Measurements from ENCODE around the gene PLXNB2.
A peak's percentile ranks its signal among the peaks of the same experiment; 100 is the strongest.

Gene PLXNB2

DNA sequence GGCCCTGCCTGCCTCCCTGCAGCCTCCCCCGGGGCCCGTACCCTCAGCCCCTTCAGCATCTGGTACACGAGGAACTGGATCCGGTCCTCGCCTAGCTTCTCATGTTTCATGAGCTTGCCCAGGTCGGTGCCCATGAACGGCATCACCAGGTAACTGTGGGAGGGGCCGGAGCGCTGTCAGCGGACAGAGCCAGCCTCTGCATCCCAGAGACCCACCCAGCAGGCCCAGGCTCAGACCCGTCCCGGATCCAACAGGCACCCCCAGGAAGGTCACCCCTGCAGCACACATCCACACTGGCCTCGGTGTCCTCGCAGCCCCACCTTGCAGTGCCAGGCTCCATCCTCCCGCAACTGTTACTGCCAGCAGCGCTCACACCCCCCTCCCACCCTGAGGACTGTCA lies 50.4 kb downstream of the PLXNB2 start:
- DNase-seq (ENCODE audit: low spot score in 2 of 2) (no peak), ATAC-seq (replicated peaks; ENCODE audit: extremely low read depth, poor library complexity, severe bottlenecking) (no peak)
- peaks cover 2% of the 10 kb centered on the region for H3K27me3 Mint-ChIP-seq
- no peaks in the 10 kb centered on the region for H3K9me3 Mint-ChIP-seq
- H3K27ac Mint-ChIP-seq (ENCODE audit: low read depth): no peak overlapping the region
- no peak overlapping the region for H3K4me3 Mint-ChIP-seq
- H3K36me3 Mint-ChIP-seq (ENCODE audit: insufficient read depth): peaks cover 7% of the 10 kb centered on the region
- peaks cover 2% of the 10 kb centered on the region for H3K4me1 Mint-ChIP-seq

DNA sequence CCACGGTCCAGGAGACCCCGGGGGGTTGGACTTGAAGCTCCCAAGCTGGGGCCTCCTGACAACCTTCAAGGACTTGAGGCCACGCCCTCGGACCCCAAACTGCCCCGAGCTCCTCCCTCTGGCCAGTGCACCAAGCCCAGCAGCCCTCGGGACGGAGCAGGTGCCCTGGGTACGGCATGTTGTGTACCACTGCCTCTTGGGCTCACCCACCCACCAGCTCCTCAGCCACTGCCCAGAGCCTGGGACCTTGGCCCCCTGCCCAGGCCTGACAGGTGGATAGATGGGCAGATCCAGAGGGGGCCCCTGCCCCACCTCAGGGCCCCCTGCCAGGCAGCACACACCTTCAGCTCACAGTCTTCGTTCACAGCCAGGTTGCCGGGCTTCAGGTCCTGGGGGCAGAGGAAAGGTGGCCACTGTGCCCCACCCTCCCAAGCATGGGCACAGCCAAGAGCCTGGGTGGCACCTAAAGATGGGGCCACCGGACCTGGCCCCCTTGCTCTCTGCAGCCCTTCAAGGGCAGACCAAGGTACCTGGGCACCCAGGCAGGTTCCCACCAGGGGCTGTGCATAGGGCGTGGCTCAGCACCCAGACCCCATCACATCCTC lies 51.1 kb downstream of the PLXNB2 start:
- no peaks in the 10 kb centered on the region for H3K9me3 Mint-ChIP-seq
- no peak overlapping the region for H3K27ac Mint-ChIP-seq (ENCODE audit: low read depth)
- H3K27me3 Mint-ChIP-seq: no peaks in the 10 kb centered on the region
- no peak overlapping the region for H3K4me3 Mint-ChIP-seq
- peaks cover 7% of the 10 kb centered on the region for H3K36me3 Mint-ChIP-seq (ENCODE audit: insufficient read depth)
- DNase-seq (ENCODE audit: low spot score in 2 of 2) (no peak), ATAC-seq (replicated peaks; ENCODE audit: extremely low read depth, poor library complexity, severe bottlenecking) (no peak)
- no peaks in the 10 kb centered on the region for H3K4me1 Mint-ChIP-seq

DNA sequence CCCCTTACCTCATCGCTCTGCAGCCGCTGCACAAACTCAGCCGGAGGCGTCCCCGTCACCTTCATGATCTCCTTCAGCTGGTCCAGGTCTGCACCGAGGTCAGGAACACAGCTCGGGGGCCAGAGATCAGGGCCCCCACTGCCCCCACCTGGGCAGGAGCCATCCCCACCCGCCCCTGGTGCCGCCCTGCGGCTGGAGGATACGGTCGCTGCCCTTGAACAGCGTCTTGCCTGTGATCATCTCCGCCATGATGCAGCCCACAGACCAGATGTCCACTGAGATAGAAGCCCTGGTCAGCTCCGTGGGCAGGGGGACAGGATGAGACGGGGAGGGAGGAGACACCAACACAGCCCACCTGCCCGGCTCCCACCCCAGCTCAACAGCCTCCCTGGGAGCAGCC lies 51.8 kb downstream of the PLXNB2 start:
- peaks cover 7% of the 10 kb centered on the region for H3K36me3 Mint-ChIP-seq (ENCODE audit: insufficient read depth)
- no peaks in the 10 kb centered on the region for H3K27me3 Mint-ChIP-seq
- ATAC-seq (replicated peaks; ENCODE audit: extremely low read depth, poor library complexity, severe bottlenecking) (no peak), DNase-seq (ENCODE audit: low spot score in 2 of 2) (no peak)
- no peaks in the 10 kb centered on the region for H3K4me1 Mint-ChIP-seq
- no peak overlapping the region for H3K27ac Mint-ChIP-seq (ENCODE audit: low read depth)
- H3K9me3 Mint-ChIP-seq: no peaks in the 10 kb centered on the region
- H3K4me3 Mint-ChIP-seq: no peak overlapping the region

DNA sequence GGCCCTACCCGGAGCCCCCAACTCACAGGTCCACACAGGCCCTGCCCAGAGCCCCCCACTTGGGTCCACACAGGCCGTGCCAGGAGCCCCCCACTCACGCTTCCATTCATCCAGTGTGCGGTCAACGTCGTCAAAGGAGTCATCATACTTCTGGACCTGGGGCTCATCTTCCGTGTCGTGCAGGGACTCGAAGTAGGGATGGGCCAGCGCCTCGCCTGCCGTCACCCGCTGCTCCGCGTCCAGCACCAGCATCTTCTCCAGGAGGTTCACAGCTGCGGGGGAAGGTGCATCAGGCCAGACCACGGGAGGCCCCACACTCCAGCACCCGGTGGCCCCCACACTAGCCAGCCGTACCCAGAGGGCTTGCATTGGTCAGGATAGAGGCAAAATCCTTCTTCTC lies 52.3 kb downstream of the PLXNB2 start:
- peaks cover 10% of the 10 kb centered on the region for H3K36me3 Mint-ChIP-seq (ENCODE audit: insufficient read depth)
- no peak overlapping the region for H3K27ac Mint-ChIP-seq (ENCODE audit: low read depth)
- H3K27me3 Mint-ChIP-seq: no peaks in the 10 kb centered on the region
- H3K4me3 Mint-ChIP-seq: no peak overlapping the region
- H3K9me3 Mint-ChIP-seq: no peaks in the 10 kb centered on the region
- peaks cover 3% of the 10 kb centered on the region for H3K4me1 Mint-ChIP-seq
- DNase-seq (ENCODE audit: low spot score in 2 of 2): no peak
- no peak for ATAC-seq (replicated peaks; ENCODE audit: extremely low read depth, poor library complexity, severe bottlenecking)

DNA sequence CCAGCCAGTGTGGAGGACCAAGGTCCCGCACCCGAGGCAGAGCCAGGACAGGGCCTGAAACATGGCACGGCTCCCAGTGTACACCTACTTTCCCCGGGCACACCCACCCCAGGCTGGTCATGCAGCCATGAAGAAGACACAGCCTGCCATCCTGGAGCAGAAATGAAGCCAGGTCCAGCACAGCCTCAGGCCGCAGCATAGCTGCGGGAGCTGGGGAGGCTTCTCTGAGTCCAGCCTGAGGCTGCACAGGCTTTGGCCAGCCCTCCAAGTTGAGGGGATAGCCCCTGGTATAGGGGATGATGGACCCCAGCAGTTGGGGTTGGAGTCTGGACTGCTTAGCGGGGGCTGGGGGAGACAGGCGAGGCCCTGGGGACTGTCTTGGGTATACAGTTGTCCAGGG lies 53.5 kb downstream of the PLXNB2 start:
- ATAC-seq (replicated peaks; ENCODE audit: extremely low read depth, poor library complexity, severe bottlenecking): no peak
- peaks cover 8% of the 10 kb centered on the region for H3K4me1 Mint-ChIP-seq
- H3K27ac Mint-ChIP-seq (ENCODE audit: low read depth): peak overlapping the region; percentile 32
- H3K27me3 Mint-ChIP-seq: no peaks in the 10 kb centered on the region
- H3K9me3 Mint-ChIP-seq: no peaks in the 10 kb centered on the region
- H3K36me3 Mint-ChIP-seq (ENCODE audit: insufficient read depth): peaks cover 10% of the 10 kb centered on the region
- DNase-seq (ENCODE audit: low spot score in 2 of 2): no peak
- H3K4me3 Mint-ChIP-seq: no peak overlapping the region

DNA sequence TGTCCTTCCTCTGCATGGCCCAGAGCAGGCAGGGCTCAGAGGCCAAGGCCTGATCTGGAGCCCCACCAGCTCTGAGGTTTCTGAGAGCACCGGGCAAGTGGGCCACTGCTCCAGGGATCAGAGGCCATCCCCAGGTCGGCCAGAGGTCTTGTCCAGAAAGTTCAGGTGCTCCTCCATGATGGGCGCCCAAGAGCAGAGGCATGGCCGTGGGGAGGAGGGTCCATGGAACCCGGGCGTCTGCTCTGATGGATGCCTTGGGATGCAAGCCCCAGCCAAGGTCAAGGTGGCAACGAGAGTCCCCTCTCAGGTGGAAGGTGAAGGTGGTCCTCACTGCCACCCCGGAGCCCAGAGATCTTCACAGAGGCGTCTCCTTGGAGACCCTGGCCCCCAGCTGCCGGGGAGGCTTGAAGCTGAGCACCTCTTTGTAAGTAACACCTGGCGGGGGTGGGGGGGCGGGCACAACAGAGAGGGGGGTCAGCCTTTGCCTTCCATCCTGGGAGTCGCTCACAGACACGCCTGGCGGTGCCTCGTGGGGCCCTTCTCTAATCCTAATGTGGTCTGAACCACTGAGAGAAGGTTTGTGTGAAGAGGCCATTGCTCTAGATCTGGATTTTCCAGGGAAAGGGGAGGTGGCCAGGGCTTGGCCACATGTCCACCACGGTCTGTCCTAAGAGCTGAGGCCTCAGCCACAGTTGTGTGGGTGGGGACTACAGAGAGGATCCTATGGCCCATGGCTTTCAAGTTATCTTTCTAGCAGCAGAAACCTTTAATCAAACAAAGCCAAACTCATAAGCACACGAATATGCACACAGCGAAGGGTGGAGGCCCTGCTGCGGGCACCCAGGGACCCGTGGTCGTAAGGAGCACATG lies 54.2 kb downstream of the PLXNB2 start:
- Mint-ChIP-seq H3K4me3 (no peak overlapping the region), H3K27ac (ENCODE audit: low read depth) (peak overlapping the region; percentile 32), H3K36me3 (ENCODE audit: insufficient read depth) (peaks cover 8% of the 10 kb centered on the region), H3K9me3 (no peaks in the 10 kb centered on the region), H3K4me1 (peaks cover 8% of the 10 kb centered on the region), H3K27me3 (no peaks in the 10 kb centered on the region)
- no peak for ATAC-seq (replicated peaks; ENCODE audit: extremely low read depth, poor library complexity, severe bottlenecking)
- no peak for DNase-seq (ENCODE audit: low spot score in 2 of 2)

DNA sequence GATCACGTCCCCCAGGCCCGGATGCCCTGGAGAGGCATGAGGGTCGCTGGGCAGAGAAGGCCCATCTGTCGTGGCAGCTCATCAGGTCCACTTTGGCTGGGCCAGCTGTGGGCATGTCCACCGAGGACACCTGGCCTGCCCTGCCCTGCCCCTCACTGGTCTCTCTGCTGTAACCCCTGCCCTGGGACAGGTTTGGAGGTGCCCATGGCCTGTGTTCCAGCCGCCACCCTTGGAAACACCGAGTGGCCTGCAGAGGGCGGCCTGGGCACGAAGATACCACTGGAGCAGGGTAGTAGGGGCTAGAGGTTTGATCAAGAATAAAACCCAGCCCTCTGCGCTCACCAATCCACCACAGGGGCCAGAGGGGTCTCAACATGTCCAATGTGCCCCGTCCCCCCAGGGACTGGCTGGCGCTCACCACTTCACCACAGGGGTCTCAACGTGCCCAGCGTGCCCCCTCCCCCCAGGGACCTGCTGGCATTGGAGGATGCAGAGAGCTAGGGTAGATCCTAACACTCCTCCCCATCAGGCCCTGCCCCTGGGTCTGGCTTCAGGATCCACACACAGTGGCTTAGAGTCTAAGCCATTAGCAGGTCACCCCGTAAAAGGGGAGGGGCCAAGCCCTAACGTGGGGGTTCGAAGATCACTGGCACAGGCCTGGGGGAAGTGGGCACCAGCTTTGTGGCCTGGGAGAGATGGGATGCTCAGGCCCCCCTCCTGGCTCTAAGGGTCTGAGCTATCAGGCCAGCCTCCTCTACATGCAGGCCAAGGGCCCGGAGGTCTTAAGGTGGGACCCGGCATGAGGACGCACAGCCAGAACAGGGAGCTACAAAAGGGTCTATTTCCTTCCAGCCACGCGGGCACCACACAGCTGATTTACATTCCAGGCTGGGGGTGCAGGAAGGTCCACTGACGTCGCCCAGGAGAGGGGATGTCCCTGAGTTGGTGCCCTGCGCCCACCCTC lies 55.1 kb downstream of the PLXNB2 start:
- peak; percentile 54 to 56 for DNase-seq (ENCODE audit: low spot score in 2 of 2)
- peak overlapping the region; percentile 10 for H3K27ac Mint-ChIP-seq (ENCODE audit: low read depth)
- no peaks in the 10 kb centered on the region for H3K27me3 Mint-ChIP-seq

DNA sequence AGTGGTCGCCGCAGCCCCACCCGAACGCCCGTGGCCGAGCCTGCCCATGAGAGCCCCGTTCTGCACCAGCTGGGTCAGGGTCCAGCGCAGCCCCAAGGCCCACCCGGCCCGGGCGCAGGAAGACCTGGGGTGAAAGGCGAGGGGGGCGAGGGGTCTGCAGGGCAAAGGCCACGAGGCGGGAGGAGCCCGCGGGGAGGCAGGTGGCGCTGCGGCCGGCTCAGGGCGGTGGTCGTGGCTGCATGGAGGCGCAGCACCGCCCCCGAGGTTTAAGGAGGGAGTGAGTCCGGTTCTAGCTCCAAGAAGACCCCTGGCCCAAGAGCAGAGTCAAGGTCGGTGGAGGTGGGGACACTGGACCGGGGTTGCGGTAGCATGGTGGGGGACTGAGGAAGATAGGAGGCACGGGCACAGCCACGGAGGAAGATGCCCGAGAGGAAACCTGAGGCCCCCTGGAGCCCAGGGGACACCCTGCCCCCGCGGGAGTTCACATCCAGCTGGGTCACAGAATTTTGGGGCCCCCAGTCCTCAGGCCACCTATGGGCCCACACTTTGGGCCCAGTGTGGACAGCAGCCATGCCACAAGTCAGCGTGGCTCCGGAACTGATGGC lies 55.9 kb downstream of the PLXNB2 start:
- no peak for DNase-seq (ENCODE audit: low spot score in 2 of 2)
- H3K27ac Mint-ChIP-seq (ENCODE audit: low read depth): no peak overlapping the region
- H3K36me3 Mint-ChIP-seq (ENCODE audit: insufficient read depth): peaks cover 16% of the 10 kb centered on the region
- peak overlapping the region; percentile 70 for H3K4me3 Mint-ChIP-seq
- H3K4me1 Mint-ChIP-seq: peaks cover 17% of the 10 kb centered on the region
- no peaks in the 10 kb centered on the region for H3K9me3 Mint-ChIP-seq
- H3K27me3 Mint-ChIP-seq: no peaks in the 10 kb centered on the region
- ATAC-seq (replicated peaks; ENCODE audit: extremely low read depth, poor library complexity, severe bottlenecking): peak; percentile 3

More for the DNA sequence above, 55.1 kb downstream of the PLXNB2 start:
- Mint-ChIP-seq H3K4me3 (peak overlapping the region; percentile 38), H3K36me3 (ENCODE audit: insufficient read depth) (peaks cover 12% of the 10 kb centered on the region), H3K4me1 (peaks cover 15% of the 10 kb centered on the region), H3K9me3 (no peaks in the 10 kb centered on the region)
- ATAC-seq (replicated peaks; ENCODE audit: extremely low read depth, poor library complexity, severe bottlenecking): peak; percentile 74

DNA sequence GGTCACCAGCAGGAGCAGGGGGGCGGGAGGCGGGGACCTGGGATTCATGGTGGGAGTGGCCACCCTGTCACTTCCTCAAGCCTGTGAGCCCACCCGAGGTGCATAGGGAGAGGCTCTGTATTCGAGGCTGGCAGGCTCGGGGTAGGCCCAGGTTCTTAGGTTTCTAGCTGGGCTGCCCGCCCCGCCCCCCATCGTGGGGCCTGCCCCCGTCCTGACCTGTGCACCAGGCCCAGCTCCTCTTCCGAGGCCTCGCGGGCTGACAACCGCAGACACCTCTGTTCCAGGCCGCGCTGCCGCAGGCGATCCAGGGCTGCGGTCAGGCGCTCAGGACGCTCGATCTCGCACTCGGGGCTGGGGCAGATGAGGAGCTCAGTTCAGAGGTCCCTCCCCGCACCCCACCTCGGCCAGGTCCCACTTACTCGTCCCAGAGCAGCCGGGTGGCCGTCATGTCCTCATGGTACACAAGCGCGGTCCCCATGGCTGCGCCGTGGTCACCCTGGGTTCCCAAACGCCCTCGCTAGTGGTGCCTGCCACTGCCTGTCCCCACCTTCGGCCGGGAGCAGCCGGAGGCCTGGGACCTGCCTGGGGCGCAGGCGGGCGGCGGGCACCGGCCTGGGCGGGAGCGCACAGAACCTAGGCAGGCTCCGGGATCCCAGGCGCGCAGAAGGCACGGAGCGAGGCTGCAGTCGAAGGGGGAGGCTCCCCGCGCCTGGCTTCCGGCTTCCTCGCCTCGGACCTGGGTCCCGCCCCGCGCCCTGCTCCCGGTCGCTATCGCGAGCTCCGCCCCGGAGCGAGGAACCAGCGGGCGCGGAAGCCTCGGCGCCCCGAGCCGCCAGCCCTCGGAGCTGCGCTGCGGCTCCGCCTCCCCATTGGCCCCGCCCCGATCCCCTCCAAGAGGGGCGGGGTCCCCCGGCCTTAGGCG lies 56.6 kb downstream of the PLXNB2 start, which contains the start of gene HDAC10:
HDAC10 (minus strand) TSS at position 711 of the 922 bp plus-strand sequence; CDS start at position 478, 233 bp downstream.
- Mint-ChIP-seq H3K4me3 (peak within 1 kb of the TSS; percentile 70), H3K36me3 (ENCODE audit: insufficient read depth) (peaks cover 16% of the 10 kb centered on the region), H3K27me3 (no peaks in the 10 kb centered on the region), H3K27ac (ENCODE audit: low read depth) (peak within 1 kb of the TSS; percentile 10), H3K9me3 (no peaks in the 10 kb centered on the region), H3K4me1 (peaks cover 17% of the 10 kb centered on the region)
- peak; percentile 60 for ATAC-seq (replicated peaks; ENCODE audit: extremely low read depth, poor library complexity, severe bottlenecking)
- DNase-seq (ENCODE audit: low spot score in 2 of 2): peak; percentile 55 to 59

DNA sequence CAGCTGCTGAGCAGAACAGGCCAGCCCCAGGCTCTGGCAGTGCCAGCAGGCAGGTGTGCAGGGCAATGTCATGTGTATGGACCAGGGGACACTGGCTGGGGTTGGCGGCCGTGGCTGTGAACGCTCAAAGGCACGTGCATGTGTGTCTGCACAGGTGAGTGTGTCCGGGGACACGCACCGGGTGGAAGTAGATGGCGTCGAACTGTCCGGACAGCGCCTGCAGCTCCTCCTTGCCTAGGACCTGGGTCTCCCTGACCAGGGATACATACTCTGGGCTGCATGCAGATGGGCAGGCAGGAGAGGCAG lies 57.2 kb downstream of the PLXNB2 start:
- peak overlapping the region; percentile 70 for H3K4me3 Mint-ChIP-seq
- DNase-seq (ENCODE audit: low spot score in 2 of 2) (no peak), ATAC-seq (replicated peaks; ENCODE audit: extremely low read depth, poor library complexity, severe bottlenecking) (no peak)
- H3K27me3 Mint-ChIP-seq: no peaks in the 10 kb centered on the region
- H3K27ac Mint-ChIP-seq (ENCODE audit: low read depth): no peak overlapping the region
- H3K4me1 Mint-ChIP-seq: peaks cover 17% of the 10 kb centered on the region
- H3K36me3 Mint-ChIP-seq (ENCODE audit: insufficient read depth): peaks cover 14% of the 10 kb centered on the region
- no peaks in the 10 kb centered on the region for H3K9me3 Mint-ChIP-seq

DNA sequence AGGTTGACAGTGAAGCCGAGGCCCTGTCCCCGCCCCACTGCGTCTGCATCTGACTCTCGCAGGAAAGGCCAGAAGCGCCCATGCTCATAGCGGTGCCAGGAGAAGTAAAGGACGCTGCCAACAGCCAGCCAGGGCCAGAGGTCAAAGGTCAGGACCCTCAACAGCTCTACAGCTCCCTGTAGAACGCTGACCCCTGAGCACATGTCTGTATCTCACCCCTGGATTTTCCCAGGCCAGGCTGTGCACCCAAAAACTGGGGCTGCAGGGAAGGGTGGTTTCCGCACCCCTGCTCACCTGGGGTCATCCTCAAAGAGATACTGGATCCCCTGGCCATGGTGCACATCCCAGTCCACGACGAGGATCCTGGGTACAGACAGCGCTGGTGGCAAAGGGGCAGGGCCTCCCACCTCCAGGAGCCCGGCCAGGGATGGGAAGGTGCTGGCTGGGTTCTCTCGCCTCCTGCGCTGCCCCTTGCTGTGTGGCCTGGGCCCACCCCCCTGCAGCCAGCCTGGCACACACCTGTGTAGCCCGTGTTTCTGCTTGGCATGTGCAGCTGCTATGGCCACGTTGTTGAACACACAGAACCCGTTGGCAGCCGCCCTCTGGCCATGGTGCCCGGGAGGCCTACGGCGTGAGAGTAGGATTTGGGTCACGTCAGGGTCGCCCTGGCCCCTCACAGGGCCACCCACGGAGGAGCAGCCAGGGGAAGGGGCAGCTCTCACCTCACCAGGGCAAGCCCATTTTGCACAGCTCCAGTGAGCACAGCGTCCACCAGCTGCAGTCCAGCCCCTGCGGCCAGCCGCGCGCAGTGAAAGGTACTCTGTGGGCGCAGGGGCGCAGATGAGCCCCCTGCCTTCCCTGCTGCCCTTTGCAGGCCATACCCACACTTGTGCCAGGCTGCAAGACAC lies 57.9 kb downstream of the PLXNB2 start:
- ATAC-seq (replicated peaks; ENCODE audit: extremely low read depth, poor library complexity, severe bottlenecking) (no peak), DNase-seq (ENCODE audit: low spot score in 2 of 2) (no peak)
- no peaks in the 10 kb centered on the region for H3K9me3 Mint-ChIP-seq
- H3K4me3 Mint-ChIP-seq: peak overlapping the region; percentile 70
- no peak overlapping the region for H3K27ac Mint-ChIP-seq (ENCODE audit: low read depth)
- H3K4me1 Mint-ChIP-seq: peaks cover 23% of the 10 kb centered on the region
- no peaks in the 10 kb centered on the region for H3K27me3 Mint-ChIP-seq
- peaks cover 17% of the 10 kb centered on the region for H3K36me3 Mint-ChIP-seq (ENCODE audit: insufficient read depth)

Measured in central memory CD8-positive, alpha-beta T cell (primary cell).